HUES64 (cell line): ENCODE measurements around the gene RIPOR2.
"Not testable (repeated sequence)": the region's sequence is repeated elsewhere in the genome, so short reads cannot be mapped to it uniquely, and the experiment has no call there.

Experiments
- H3K27ac ChIP-seq: 2 replicates; pipeline ENCODE4 v1.7.0; 2013; ENCODE audit warnings: low read depth, low read length, inconsistent platforms
- H3K27me3 ChIP-seq: 2 replicates; pipeline ENCODE4 v1.6.1; 2013; ENCODE audit warnings: mild to moderate bottlenecking, low read length; ENCODE audit not compliant: insufficient read depth
- H3K36me3 ChIP-seq: 2 replicates; pipeline ENCODE4 v1.6.1; 2013; ENCODE audit warnings: mild to moderate bottlenecking, low read length; ENCODE audit not compliant: insufficient read depth
- H3K4me1 ChIP-seq: 2 replicates; pipeline ENCODE4 v1.6.1; 2013; ENCODE audit warnings: mild to moderate bottlenecking, low read length, moderate library complexity; ENCODE audit not compliant: insufficient read depth
- H3K4me3 ChIP-seq: 2 replicates; pipeline ENCODE4 v1.5.1; 2013; ENCODE audit warnings: mild to moderate bottlenecking, low read length, moderate library complexity
- H3K9ac ChIP-seq: 2 replicates; pipeline ENCODE4 v1.6.1; 2013; ENCODE audit warnings: mild to moderate bottlenecking, low read depth, low read length
- H3K9me3 ChIP-seq: 2 replicates; pipeline ENCODE4 v1.6.1; 2013; ENCODE audit warnings: low read depth, low read length; ENCODE audit not compliant: insufficient read depth
- WGBS: fragments of 150-250, 120-280 bp; methylation state at CpG from one replicate; pipeline ENCODE4 v1.1.7; 2013; ENCODE audit warnings: missing lambda C conversion rate; 5-methylcytosine and 5-hydroxymethylcytosine counted together

Gene RIPOR2

GRCh38 chr6:24883618-24884017, 52.1 kb downstream of the RIPOR2 start:
- no peak overlapping the region for H3K9ac ChIP-seq
- no peak overlapping the region for H3K4me3 ChIP-seq
- H3K27me3 ChIP-seq: no peaks in the 10 kb centered on the region
- no peak overlapping the region for H3K27ac ChIP-seq
- H3K9me3 ChIP-seq: no peaks in the 10 kb centered on the region
- WGBS: 90% methylated on average over 4 of the region's 5 CpGs
- H3K36me3 ChIP-seq: no peaks in the 10 kb centered on the region
- H3K4me1 ChIP-seq: peaks cover 28% of the 10 kb centered on the region

GRCh38 chr6:24882835-24883555, 52.8 kb downstream of the RIPOR2 start:
- WGBS: 86% methylated on average over 7 of the region's 7 CpGs
- H3K4me3 ChIP-seq: no peak overlapping the region
- H3K36me3 ChIP-seq: no peaks in the 10 kb centered on the region
- H3K9me3 ChIP-seq: no peaks in the 10 kb centered on the region
- no peaks in the 10 kb centered on the region for H3K27me3 ChIP-seq
- no peak overlapping the region for H3K9ac ChIP-seq
- no peak overlapping the region for H3K27ac ChIP-seq
- peaks cover 27% of the 10 kb centered on the region for H3K4me1 ChIP-seq

- H3K9me3 ChIP-seq: no peaks in the 10 kb centered on the region
- H3K4me1 ChIP-seq: peaks cover 20% of the 10 kb centered on the region
- WGBS: 86% methylated on average over 1 of the region's 3 CpGs
- no peak overlapping the region for H3K4me3 ChIP-seq
- H3K36me3 ChIP-seq: no peaks in the 10 kb centered on the region
- H3K9ac ChIP-seq: no peak overlapping the region
- H3K27me3 ChIP-seq: no peaks in the 10 kb centered on the region
- H3K27ac ChIP-seq: no peak overlapping the region
Observed at GRCh38 chr6:24882295-24882694, 53.5 kb downstream of the RIPOR2 start.

GRCh38 chr6:24881376-24881775, 54.4 kb downstream of the RIPOR2 start:
- H3K4me3 ChIP-seq: no peak overlapping the region
- H3K36me3 ChIP-seq: no peaks in the 10 kb centered on the region
- H3K9me3 ChIP-seq: no peaks in the 10 kb centered on the region
- H3K9ac ChIP-seq: no peak overlapping the region
- no peaks in the 10 kb centered on the region for H3K27me3 ChIP-seq
- H3K4me1 ChIP-seq: peaks cover 26% of the 10 kb centered on the region
- H3K27ac ChIP-seq: no peak overlapping the region
- 93% methylated on average over 3 of the region's 3 CpGs for WGBS

GRCh38 chr6:24880451-24880850, 55.3 kb downstream of the RIPOR2 start:
- no peak overlapping the region for H3K9ac ChIP-seq
- peaks cover 28% of the 10 kb centered on the region for H3K4me1 ChIP-seq
- no peak overlapping the region for H3K27ac ChIP-seq
- H3K9me3 ChIP-seq: no peaks in the 10 kb centered on the region
- H3K36me3 ChIP-seq: no peaks in the 10 kb centered on the region
- H3K4me3 ChIP-seq: no peak overlapping the region
- no peaks in the 10 kb centered on the region for H3K27me3 ChIP-seq

GRCh38 chr6:24879351-24879750, 56.4 kb downstream of the RIPOR2 start:
- Histone ChIP-seq H3K36me3 (no peaks in the 10 kb centered on the region), H3K27ac (no peak overlapping the region), H3K27me3 (no peaks in the 10 kb centered on the region), H3K4me1 (peaks cover 28% of the 10 kb centered on the region), H3K9me3 (no peaks in the 10 kb centered on the region), H3K4me3 (no peak overlapping the region), H3K9ac (no peak overlapping the region)
- 86% methylated on average over 2 of the region's 3 CpGs for WGBS

- Histone ChIP-seq H3K4me1 (peaks cover 37% of the 10 kb centered on the region), H3K27ac (peak overlapping the region; percentile 50; the same call in 1 of the 2 replicates)
- not testable (repeated sequence) for H3K9me3 ChIP-seq, H3K27me3 ChIP-seq, H3K9ac ChIP-seq, H3K4me3 ChIP-seq, H3K36me3 ChIP-seq
- 89% methylated on average over 4 of the region's 4 CpGs for WGBS
Observed at GRCh38 chr6:24877747-24878146, 58.0 kb downstream of the RIPOR2 start.

- H3K4me1 ChIP-seq: peaks cover 45% of the 10 kb centered on the region
- no peaks in the 10 kb centered on the region for H3K9me3 ChIP-seq
- peak overlapping the region; percentile 5; the same call in 1 of the 2 replicates for H3K4me3 ChIP-seq
- H3K27ac ChIP-seq: peak overlapping the region; percentile 70
- WGBS: 68% methylated on average over 11 of the region's 11 CpGs
- H3K27me3 ChIP-seq: no peaks in the 10 kb centered on the region
- H3K36me3 ChIP-seq: no peaks in the 10 kb centered on the region
- H3K9ac ChIP-seq: peak overlapping the region; percentile 50
Observed at GRCh38 chr6:24876499-24877465, 59.0 kb downstream of the RIPOR2 start.

- no peak overlapping the region for H3K4me3 ChIP-seq
- H3K9ac ChIP-seq: no peak overlapping the region
- H3K36me3 ChIP-seq: no peaks in the 10 kb centered on the region
- no peaks in the 10 kb centered on the region for H3K27me3 ChIP-seq
- no peaks in the 10 kb centered on the region for H3K9me3 ChIP-seq
- no peak overlapping the region for H3K27ac ChIP-seq
- 91% methylated on average over 9 of the region's 9 CpGs for WGBS
- peaks cover 45% of the 10 kb centered on the region for H3K4me1 ChIP-seq
Observed at GRCh38 chr6:24875534-24875901, 60.2 kb downstream of the RIPOR2 start.

GRCh38 chr6:24874776-24875533, 60.8 kb downstream of the RIPOR2 start:
- H3K36me3 ChIP-seq: no peaks in the 10 kb centered on the region
- no peak overlapping the region for H3K9ac ChIP-seq
- no peaks in the 10 kb centered on the region for H3K27me3 ChIP-seq
- WGBS: 91% methylated on average over 6 of the region's 7 CpGs
- no peak overlapping the region for H3K27ac ChIP-seq
- no peak overlapping the region for H3K4me3 ChIP-seq
- no peaks in the 10 kb centered on the region for H3K9me3 ChIP-seq
- peaks cover 39% of the 10 kb centered on the region for H3K4me1 ChIP-seq

GRCh38 chr6:24874128-24874527, 61.6 kb downstream of the RIPOR2 start:
- 100% methylated on average over 1 of the region's 1 CpG for WGBS
- H3K36me3 ChIP-seq: no peaks in the 10 kb centered on the region
- H3K27me3 ChIP-seq: no peaks in the 10 kb centered on the region
- H3K9ac ChIP-seq: no peak overlapping the region
- H3K4me1 ChIP-seq: peaks cover 31% of the 10 kb centered on the region
- H3K27ac ChIP-seq: no peak overlapping the region
- no peaks in the 10 kb centered on the region for H3K9me3 ChIP-seq
- H3K4me3 ChIP-seq: no peak overlapping the region
